Retina (tissue), 1 donor: ENCODE measurements around the gene ABCB11.
A peak's percentile ranks its signal among the peaks of the same experiment; 100 is the strongest.
"Not testable (repeated sequence)": the region's sequence is repeated elsewhere in the genome, so short reads cannot be mapped to it uniquely, and the experiment has no call there.

Source experiments
- DNase-seq: peaks from one replicate; pipeline ENCODE4 v3.0.0-alpha.2; 2016

ABCB11 gene

DNA sequence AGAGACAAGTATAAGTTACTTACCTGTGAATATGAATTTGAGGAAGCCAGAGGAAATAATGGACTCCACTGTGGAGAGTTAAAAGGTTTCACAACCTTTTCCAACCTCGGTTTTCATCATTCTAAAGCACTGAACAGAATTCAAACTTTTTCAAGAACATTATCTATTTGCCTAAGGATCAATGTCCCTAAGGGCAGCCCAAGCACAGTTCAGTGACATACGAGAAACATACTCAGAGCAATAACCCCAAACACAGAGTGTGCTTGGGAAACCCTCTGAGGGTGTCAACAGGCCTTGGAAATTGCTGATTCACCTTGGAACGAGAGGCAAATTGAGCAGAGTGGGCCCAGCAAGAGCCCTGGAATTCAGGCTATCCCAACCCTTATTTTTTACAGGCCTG, at the start of gene ABCB11:
Gene ABCB11 (minus strand): TSS at position 123 of the 400 bp plus-strand sequence. CDS start 13,199 bp downstream, outside the sequence.
- no peak for DNase-seq

DNA sequence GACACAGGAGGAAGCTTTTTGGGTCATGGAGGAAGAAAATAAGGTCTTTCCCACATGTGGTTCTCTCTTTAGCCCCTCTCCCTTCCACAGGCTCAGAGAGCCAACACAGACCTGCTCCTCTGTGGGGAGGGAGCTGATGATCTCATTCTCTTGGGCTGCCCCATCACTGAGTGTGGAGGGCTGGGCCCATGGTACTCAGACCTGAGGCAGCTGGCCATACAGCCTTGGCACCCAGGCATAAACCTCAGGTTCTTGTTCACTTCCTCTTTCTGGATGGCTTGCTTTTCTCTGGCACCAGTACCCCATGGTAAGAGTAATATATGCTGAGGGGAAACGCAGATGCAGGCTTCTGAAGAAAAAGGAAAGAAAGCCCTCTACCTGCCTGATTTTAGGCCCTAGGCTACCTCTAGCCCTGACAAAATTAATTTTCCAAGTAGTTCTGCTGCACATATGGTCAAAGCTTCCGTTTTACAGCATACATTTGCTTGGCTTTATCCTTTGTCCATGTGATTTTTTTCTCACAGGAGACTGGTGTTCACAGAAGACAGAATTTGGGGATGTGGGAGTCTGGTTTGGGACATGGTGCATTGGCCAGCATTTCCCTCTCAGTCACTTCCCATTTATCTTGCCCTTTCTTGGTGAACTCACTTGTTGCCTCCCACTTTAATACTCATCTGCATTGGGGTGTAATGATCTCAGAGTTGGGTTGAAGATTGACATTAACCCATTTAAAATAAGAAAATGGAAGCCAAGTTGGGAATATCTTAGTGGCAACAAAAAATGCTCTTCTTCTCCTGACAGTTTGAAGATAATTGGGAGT, 49.3 kb upstream of the ABCB11 start:
- DNase-seq: no peak

GRCh38 chr2:169077674-169078240, 46.6 kb upstream of the ABCB11 start:
- peak; percentile 37 for DNase-seq

GRCh38 chr2:169073963-169074751, 43.0 kb upstream of the ABCB11 start:
- DNase-seq: peak; percentile 12

- no peak for DNase-seq
Observed at GRCh38 chr2:169073211-169073962, 42.3 kb upstream of the ABCB11 start.

DNA sequence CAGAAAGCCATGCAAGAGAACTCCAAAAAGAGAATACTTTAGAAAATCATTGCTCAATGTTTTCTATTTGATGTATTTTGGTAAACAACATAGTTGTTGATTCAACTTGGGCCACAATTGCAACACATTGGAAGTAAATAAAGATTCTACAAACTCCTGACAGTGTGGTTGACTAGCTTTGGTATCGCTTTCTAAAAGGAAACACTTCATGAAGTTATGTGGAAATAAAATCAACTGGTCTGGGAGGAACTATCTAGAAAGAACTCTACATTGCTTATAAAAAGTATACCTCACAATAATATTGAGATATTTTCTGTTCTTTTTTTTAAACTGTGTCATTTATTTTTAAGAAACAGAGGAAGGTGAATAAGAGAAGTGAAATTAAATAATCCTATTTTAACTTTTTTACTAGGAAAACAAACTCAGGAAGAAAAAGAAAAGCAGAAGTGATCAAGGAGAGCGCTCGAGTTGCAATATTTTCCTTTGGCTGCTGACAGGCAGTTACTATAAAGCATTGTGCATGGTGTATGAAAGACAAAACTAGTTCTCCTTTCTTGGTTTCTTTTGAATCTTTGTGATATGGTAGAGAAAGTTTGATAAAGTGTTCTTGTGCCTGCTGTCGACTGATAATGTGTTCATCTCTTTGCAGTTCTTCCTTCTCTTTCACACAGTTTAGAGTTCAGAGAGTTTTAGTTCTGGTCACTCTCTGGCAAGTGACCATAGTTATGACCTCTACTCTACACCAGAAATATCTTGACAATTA, 41.2 kb upstream of the ABCB11 start:
- no peak for DNase-seq

GRCh38 chr2:169071455-169071854, 40.3 kb upstream of the ABCB11 start:
- no peak for DNase-seq

GRCh38 chr2:169069833-169070232, 38.7 kb upstream of the ABCB11 start:
- DNase-seq: no peak

DNA sequence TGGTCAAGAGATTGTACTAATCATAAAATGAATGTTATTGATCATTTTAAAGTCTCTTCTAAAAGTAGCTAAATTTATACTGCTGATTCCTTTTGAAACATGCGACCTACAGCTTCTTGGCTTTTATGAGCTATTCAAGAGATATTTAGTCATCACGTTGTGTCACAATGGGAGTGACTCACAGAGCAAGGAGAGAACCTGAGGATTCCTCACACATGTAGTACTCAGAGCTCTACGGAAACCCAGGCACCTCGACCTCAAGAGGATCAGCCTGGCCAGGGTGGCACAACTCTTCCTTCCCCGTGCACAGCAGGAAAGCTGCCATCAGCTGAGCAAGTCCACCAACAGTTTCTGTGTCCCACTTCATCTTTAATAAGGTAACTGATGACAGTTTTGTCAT, 38.2 kb upstream of the ABCB11 start, which contains the start of gene DHRS9:
Gene DHRS9 (plus strand): TSS at position 223 of the 400 bp plus-strand sequence. CDS start 12,019 bp downstream, outside the sequence.
- no peak for DNase-seq

- DNase-seq: no peak
Observed at GRCh38 chr2:169066897-169067296, 35.8 kb upstream of the ABCB11 start.

- DNase-seq: no peak
Observed at GRCh38 chr2:169065864-169066517, 34.9 kb upstream of the ABCB11 start.

DNA sequence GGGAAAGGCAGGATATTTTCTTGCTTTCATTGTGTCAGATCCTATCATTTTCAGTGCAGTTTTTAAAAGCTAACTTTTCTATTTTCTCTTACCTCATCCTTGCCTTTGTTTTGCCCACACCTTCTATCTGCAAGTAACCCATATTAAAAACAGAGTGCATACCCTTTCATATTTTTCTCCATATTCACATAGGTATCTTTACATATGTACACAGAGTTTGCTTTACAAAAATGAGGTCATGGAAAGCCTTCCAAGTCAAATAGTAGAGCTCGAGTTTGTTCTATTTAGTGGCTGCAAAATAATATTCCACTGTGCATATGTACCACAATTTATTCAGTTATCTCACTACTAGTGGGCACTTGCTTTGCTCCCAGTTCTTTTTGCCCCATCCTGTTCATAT, 34.3 kb upstream of the ABCB11 start:
- no peak for DNase-seq

GRCh38 chr2:169064199-169064598, 33.1 kb upstream of the ABCB11 start:
- not testable (repeated sequence) for DNase-seq

- not testable (repeated sequence) for DNase-seq
Observed at GRCh38 chr2:169054575-169054974, 23.5 kb upstream of the ABCB11 start.

DNA sequence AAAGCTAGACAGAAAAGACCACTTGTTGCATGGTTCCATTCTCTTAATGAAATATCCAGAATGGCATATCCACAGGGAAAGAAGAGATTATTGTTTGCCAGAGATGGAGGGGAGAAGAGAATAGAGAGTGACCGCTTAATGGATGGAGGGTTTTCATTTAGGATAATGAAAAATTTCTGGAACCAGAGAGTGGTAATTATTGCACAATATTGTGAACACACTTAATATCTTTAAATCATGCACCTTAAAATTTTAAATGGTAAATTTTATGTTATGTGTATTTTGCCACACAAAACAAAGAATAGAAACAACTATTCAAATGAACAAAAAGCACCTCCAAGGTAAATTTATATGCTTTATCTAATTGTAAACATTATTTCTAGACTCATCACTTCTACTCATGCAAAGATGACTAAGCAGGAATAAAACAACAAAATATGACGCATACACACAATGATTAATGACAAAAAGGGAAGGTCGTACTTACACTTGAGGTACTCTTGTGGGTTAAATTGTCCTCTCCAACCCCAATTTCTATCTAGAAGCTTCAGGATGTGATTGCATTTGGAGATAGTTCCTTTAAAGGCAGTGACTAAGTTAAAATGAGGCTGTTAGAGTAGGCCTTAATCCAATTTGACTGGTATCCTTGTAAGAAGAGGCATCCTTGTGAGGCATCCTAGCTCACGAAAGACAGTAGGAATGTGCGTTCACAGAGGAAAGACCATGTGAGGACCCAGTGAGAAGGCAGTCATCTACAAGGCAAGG, 19.5 kb upstream of the ABCB11 start:
- no peak for DNase-seq

GRCh38 chr2:169049142-169049541, 18.0 kb upstream of the ABCB11 start:
- no peak for DNase-seq

DNA sequence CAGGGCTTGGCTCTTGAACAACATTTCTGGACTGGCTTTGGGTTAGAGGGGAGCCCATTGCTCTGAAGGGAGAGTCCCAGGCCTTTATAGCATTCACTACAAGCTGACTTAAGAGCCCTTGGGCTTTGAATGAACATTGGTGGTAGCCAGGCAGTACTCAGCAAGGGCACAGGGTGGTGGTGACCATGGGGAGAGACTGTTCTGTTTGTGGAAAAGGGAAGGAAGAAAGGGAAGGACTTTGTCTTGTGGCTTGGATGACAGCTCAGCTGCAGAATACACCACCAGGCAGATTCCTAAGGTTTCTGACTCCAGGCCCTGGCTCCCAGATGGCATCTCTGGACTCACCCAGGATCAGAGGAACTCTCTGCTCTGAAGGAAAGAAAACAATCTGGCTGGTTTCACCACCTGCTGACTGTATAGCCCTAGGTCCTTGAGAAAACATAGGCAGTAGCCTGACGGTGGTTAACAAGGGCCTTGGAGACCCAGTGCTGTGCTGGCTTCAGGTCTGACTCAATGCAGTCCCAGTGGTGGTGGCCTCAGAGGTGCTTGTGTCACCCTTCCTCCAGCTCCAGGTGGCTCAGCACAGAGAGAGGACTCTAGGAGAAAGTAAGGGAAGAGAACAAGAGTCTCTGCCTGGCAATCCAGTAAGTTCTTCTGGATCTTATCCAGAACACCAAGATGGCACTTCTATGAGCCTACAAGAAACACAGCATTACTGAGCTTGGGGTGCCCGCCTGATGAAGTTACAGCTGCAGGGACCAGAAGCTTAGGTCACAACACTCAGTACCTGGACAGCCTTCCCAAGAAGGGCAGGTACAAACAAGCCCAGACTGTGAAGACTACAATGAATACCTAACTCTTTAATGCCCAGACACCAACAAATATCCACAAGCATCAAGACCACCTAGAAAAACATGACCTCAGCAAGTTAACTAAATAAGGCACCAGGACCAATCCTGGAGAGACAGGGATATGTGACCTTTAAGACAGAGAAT, 16.4 kb upstream of the ABCB11 start:
- DNase-seq: no peak

DNA sequence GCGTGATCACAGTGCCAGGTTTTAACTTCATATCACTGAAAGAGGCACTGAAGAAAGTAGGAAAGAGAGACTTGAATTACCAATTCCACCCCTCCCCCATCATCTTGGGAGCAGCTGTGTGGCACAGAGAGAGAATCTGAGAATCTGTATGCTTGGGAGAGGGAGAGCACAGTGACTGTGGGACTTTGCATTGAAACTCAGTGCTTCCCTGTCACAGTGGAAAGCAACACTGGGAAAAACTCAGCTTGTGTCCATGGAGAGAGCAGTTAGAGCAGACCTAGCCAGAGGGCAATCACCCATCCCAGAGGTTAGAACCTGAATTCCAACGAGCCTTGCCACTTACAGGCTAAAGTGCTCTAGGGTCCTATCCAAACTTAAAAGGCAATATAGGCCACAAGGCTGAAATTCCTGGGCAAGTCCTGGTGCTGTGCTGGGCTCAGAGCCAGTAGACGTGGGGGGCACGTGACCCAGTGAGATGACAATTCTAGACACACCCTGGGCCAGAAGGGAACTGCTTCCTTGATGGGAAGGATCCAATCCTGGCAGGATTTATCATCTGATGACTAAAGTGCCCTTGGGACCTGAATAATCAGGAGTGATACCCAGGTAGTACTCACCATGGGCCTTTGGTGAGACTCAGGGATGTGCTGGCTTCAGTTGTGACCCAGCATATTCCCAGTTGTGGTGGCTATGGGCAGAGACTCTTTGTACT, 15.5 kb upstream of the ABCB11 start:
- DNase-seq: no peak

GRCh38 chr2:169042856-169043255, 11.7 kb upstream of the ABCB11 start:
- no peak for DNase-seq
